Left cardiac atrium (tissue), 2 donors: ENCODE results near the gene TRIM27. TPM values are rescaled to one million over a fixed set of nuclear protein-coding genes. Genes with fewer than 3 reads are reported as not detected.

ENCODE experiments used
- total RNA-seq, 2 donors: library from RNA; stranded (reverse); fragmentation: NEBNext Ultra II Directional; extraction: Animal tissue kit (Norgen Biotek cat#: 25700); gene quantifications; one replicate each; pipeline ENCODE4 v1.2.1, GENCODE V29; 2021
- donor health status: DM: no; HTN: yes; CAD: no; lungs with severe emphysema.
- donor health status: DM: yes; HTN: yes; CAD: no.

TRIM27 gene
- total RNA-seq, 2 donors from 2014 or later = 20.7 to 25.3 TPM

Other genes starting within 250 kb of the TRIM27 start
- gene ZNF311, start 81.3 kb upstream of the TRIM27 start, total RNA-seq = under 1 TPM; 0.37 to 0.68 TPM
- not detected for gene OR2W1, start 121.2 kb upstream of the TRIM27 start, total RNA-seq
- not detected for gene OR2B3, start 163.3 kb upstream of the TRIM27 start, total RNA-seq
- gene OR2J1, start 175.5 kb upstream of the TRIM27 start, total RNA-seq = not detected
- not detected for gene OR2J3, start 184.1 kb upstream of the TRIM27 start, total RNA-seq
- not detected for gene OR2J2, start 246.9 kb upstream of the TRIM27 start, total RNA-seq